Posterior vena cava (tissue), 2 donors: Measurements from ENCODE around the gene SP2. TPM values are rescaled to one million over a fixed set of nuclear protein-coding genes. Genes with fewer than 3 reads are reported as not detected.

Experiments used
- DNase-seq: peaks from one replicate; pipeline ENCODE4 v3.0.0-alpha.2; 2020; ENCODE audit warnings: low spot score
- intact Hi-C, 2 donors: fragments of 100-400 bp; cut with DNase I; formaldehyde crosslinking; loops; one replicate each; pipeline versions ENCODE4 v1.14.1 to v1.14.2; 2022 to 2023
- long read RNA-seq, 2 donors: library from polyadenylated mRNA; unstranded; transcript quantifications; one replicate each; pipeline ENCODE4 v2.0.0, GENCODE V29; 2020 to 2021
- total RNA-seq, 2 donors: library from RNA; stranded (reverse); fragmentation: NEBNext Ultra II Directional; extraction: Animal tissue kit (Norgen Biotek cat#: 25700); gene quantifications; one replicate each; pipeline ENCODE4 v1.2.1, GENCODE V29; 2021
- donor health status: DM: yes; HTN: yes; CAD: no.
- donor health status: DM: yes; HTN: yes; CAD: no.

SP2 gene
- total RNA-seq = 10 to 100 TPM; 13.0 to 15.8 TPM
- long read RNA-seq, donor 1, partial matches to known transcripts = 0 of 8 reads
- long read RNA-seq, donor 1, other reads (novel, unspliced or antisense) = 6 of 8 reads
- long read RNA-seq, donor 2, partial matches to known transcripts = 3 of 6 reads
- long read RNA-seq, donor 2, other reads (novel, unspliced or antisense) = 3 of 6 reads

- DNase-seq = peak; percentile 99
- intact Hi-C loops = loop anchor here (5.0 kb wide), 2 partner anchors 46 to 51 kb away; partner anchors contain the start of gene PNPO (in 1 of the 2)
These were observed at the start of gene SP2 for GRCh38 chr17:47895856-47896671. Gene SP2 (plus strand): TSS chr17:47896236. CDS start chr17:47896287, 51 bp downstream.

- DNase-seq = no peak
- intact Hi-C loops = loop anchor here in 1 of 2 donors (10.0 kb wide), 1 partner anchor 118 kb away; no protein-coding TSS in a partner anchor
These were observed 49.2 kb upstream of the SP2 start for GRCh38 chr17:47846716-47847340.

GRCh38 chr17:47847341-47848197, 48.5 kb upstream of the SP2 start:
- intact Hi-C loops = loop anchor here in 1 of 2 donors (10.0 kb wide), 1 partner anchor 117 kb away; no protein-coding TSS in a partner anchor
- DNase-seq = no peak

- no peak for DNase-seq
- intact Hi-C loops = loop anchor here in 1 of 2 donors (10.0 kb wide), 1 partner anchor 117 kb away; no protein-coding TSS in a partner anchor
These were observed 47.9 kb upstream of the SP2 start for GRCh38 chr17:47848198-47848513.

- no peak for DNase-seq
- intact Hi-C loops = no loop called here
These were observed 45.7 kb upstream of the SP2 start for GRCh38 chr17:47850373-47850691.

- DNase-seq = peak; percentile 86
- intact Hi-C loops = no loop called here
These were observed 45.1 kb upstream of the SP2 start, which contains the start of gene SP6 for GRCh38 chr17:47850692-47851573. Gene SP6 (minus strand): TSS chr17:47851163. CDS start chr17:47848429, 2,734 bp downstream.

GRCh38 chr17:47851764-47852112, 44.3 kb upstream of the SP2 start:
- no peak for DNase-seq
- intact Hi-C loops = no loop called here

- no peak for DNase-seq
- intact Hi-C loops = no loop called here
These were observed 43.7 kb upstream of the SP2 start for GRCh38 chr17:47852113-47852949.

- no peak for DNase-seq
- intact Hi-C loops = no loop called here
These were observed 42.4 kb upstream of the SP2 start for GRCh38 chr17:47853616-47854015.

- no peak for DNase-seq
- intact Hi-C loops = no loop called here
These were observed 40.3 kb upstream of the SP2 start for GRCh38 chr17:47855737-47856136.

GRCh38 chr17:47856830-47857229, 39.2 kb upstream of the SP2 start:
- intact Hi-C loops = no loop called here
- DNase-seq = no peak

GRCh38 chr17:47857551-47858455, 38.2 kb upstream of the SP2 start:
- intact Hi-C loops = no loop called here
- no peak for DNase-seq

GRCh38 chr17:47860386-47860785, 35.6 kb upstream of the SP2 start:
- intact Hi-C loops = no loop called here
- DNase-seq = no peak

GRCh38 chr17:47862621-47863440, 33.2 kb upstream of the SP2 start:
- intact Hi-C loops = no loop called here
- no peak for DNase-seq

GRCh38 chr17:47864791-47865216, 31.2 kb upstream of the SP2 start:
- no peak for DNase-seq
- intact Hi-C loops = no loop called here

GRCh38 chr17:47866941-47867340, 29.1 kb upstream of the SP2 start:
- intact Hi-C loops = no loop called here
- DNase-seq = no peak
